Transverse colon (tissue), 4 donors: ENCODE data around the gene GRPEL1.

Experiments
- EP300 ChIP-seq: sonication (generic); formaldehyde crosslinking; IDR thresholded peaks from one replicate; pipeline ENCODE4 v1.6.1; 2017; ENCODE audit warnings: antibody characterized with exemption, low read depth
- POLR2A ChIP-seq: fragments of 450-650 bp; IDR thresholded peaks from one replicate; pipeline ENCODE4 v1.6.1; 2016; ENCODE audit warnings: antibody characterized with exemption, mild to moderate bottlenecking, moderate library complexity
- POLR2AphosphoS5 ChIP-seq, 3 donors: sonication (generic); formaldehyde crosslinking; IDR thresholded peaks; one replicate each; pipeline ENCODE4 v1.6.1; 2016; ENCODE audit warnings: antibody characterized with exemption in 3 of 3
- TF ChIP-seq, protein P1 (sequence below), 5 experiments: fragments of 200-600 bp in 3 of 5; fragments of 450-650 bp in 2 of 5; sonication (generic) in 3 of 5; IDR thresholded peaks; 1 replicate in 2 of 5; 2 replicates in 3 of 5; pipeline ENCODE4 v1.5.1; 2016 to 2017; ENCODE audit warnings: antibody characterized with exemption in 5 of 5, inconsistent platforms in 3 of 5, mild to moderate bottlenecking in 2 of 5, moderate library complexity in 1 of 5

GRCh38 chr4:7059662-7060061 lies 8.2 kb downstream of the GRPEL1 start:
- TF ChIP-seq POLR2A (no peak), EP300 (no peak), POLR2AphosphoS5 (IDR thresholded peaks at IDR 0.05) (no peak)
- TF ChIP-seq, protein P1, sequence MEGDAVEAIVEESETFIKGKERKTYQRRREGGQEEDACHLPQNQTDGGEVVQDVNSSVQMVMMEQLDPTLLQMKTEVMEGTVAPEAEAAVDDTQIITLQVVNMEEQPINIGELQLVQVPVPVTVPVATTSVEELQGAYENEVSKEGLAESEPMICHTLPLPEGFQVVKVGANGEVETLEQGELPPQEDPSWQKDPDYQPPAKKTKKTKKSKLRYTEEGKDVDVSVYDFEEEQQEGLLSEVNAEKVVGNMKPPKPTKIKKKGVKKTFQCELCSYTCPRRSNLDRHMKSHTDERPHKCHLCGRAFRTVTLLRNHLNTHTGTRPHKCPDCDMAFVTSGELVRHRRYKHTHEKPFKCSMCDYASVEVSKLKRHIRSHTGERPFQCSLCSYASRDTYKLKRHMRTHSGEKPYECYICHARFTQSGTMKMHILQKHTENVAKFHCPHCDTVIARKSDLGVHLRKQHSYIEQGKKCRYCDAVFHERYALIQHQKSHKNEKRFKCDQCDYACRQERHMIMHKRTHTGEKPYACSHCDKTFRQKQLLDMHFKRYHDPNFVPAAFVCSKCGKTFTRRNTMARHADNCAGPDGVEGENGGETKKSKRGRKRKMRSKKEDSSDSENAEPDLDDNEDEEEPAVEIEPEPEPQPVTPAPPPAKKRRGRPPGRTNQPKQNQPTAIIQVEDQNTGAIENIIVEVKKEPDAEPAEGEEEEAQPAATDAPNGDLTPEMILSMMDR (IDR thresholded peaks at IDR 0.05), result no peak
